AG09319 (cell line): Measurements from ENCODE around the gene TRABD2B.

Experiments used
- DNase-seq: peaks from one replicate; pipeline ENCODE4 v3.0.0-alpha.2; 2010; ENCODE audit warnings: low read depth; ENCODE audit errors: extremely low read depth
- TF ChIP-seq, protein P1 (sequence below): IDR thresholded peaks from 2 replicates; pipeline ENCODE4 v1.5.1; 2011; ENCODE audit warnings: low read depth, mild to moderate bottlenecking, inconsistent platforms, low read length, moderate library complexity

Gene TRABD2B

DNA sequence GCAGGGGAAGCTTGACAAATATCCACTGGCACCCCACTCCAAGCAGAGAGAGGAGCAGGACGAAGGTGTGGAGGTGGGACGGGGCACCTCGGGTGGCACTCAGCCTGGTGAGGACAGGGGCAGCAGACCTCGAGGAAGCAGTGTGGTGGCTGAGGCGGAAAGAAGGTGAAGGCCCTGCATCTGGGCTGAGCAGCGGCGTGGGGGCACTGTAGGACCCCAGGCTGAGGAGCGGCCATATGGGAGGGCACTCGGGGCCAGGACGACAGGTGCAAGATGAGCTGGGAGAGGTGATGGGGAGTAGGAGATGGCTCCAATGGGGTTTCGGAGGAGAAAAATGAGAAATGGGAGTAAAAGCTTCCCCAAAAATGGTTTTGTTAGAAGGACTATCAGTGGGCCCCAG is 224.9 kb downstream of the TRABD2B start:
- no peak for DNase-seq
- TF ChIP-seq, protein P1, sequence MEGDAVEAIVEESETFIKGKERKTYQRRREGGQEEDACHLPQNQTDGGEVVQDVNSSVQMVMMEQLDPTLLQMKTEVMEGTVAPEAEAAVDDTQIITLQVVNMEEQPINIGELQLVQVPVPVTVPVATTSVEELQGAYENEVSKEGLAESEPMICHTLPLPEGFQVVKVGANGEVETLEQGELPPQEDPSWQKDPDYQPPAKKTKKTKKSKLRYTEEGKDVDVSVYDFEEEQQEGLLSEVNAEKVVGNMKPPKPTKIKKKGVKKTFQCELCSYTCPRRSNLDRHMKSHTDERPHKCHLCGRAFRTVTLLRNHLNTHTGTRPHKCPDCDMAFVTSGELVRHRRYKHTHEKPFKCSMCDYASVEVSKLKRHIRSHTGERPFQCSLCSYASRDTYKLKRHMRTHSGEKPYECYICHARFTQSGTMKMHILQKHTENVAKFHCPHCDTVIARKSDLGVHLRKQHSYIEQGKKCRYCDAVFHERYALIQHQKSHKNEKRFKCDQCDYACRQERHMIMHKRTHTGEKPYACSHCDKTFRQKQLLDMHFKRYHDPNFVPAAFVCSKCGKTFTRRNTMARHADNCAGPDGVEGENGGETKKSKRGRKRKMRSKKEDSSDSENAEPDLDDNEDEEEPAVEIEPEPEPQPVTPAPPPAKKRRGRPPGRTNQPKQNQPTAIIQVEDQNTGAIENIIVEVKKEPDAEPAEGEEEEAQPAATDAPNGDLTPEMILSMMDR: no peak

DNA sequence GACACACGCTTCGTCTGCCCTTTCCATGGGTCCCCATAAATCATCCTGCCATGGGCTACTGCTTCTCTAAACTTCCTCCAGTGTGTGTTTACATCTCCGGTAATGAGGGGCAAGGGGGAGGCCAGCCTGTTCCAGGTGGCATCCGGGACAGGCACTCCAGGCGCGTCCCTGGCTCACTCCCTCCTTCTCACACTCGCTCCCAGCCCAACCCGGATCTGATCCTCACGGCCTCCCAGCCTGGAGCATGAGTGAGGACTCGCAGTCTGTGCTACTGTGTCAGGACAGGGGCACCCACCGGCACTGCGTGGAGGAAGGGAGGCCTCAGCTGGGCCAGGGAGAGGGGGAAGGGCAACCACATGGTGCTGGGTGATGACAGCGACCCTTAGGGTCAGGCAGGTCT is 225.4 kb downstream of the TRABD2B start:
- DNase-seq: no peak
- TF ChIP-seq, protein P1: no peak

DNA sequence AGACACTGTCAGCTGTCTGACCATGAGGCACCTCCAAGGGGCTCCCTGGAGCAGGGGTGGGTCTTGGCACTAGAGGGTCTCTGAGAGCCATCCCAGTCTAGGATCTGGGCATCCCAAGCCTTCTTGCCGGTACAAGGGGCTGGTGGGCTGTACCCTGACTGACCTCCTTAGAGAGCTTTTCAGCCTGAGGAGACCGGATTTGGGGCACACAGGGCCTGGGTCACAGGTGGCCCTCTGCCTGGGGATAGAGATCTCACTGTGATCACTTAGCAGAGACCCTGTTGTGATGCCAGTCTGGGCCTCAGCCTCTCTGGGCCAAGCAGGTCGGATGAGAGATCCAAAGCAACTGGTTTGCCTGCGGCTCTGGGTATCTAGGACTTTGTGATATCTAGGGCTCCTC is 227.2 kb downstream of the TRABD2B start:
- TF ChIP-seq, protein P1: no peak
- DNase-seq: no peak

DNA sequence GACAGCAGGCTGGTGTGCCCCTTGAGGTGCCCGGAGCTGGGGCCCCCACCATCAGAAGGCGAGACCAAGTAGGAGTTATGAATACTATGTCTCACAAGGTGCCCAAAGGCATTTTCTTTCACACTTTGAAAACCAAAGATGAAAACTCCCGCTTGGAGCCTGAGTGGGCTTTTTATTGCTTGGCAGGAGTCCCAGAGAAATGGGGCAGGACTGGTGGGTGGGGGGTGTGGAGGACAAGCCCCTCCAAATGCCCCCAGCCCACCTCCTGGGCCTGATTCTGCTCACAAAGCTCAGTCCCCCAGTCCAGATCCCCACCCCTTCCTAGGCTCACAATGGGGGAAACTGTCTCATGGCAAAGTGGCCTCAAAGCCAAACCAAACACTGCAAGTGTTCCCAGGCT is 227.9 kb downstream of the TRABD2B start:
- no peak for DNase-seq

DNA sequence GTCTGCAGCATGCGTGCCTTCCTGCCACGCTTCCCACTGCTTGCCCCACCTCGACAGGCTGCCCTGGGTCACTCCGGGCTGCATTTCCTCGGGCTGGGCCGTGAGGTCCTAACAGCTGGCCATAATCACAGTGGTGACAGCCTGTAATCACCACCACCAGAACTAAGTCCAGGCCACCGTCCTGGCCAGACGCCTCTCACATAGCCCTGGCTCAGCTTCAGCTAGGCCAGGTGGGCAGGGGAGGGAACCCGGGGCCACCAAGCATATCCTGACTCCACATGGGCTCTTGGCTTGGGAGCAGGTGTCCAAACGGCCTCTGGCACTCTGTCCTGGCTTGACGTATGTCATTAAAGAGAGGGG is 229.5 kb downstream of the TRABD2B start:
- DNase-seq: no peak
- TF ChIP-seq, protein P1: no peak

More for the DNA sequence above, 227.9 kb downstream of the TRABD2B start:
- TF ChIP-seq, protein P1: no peak

DNA sequence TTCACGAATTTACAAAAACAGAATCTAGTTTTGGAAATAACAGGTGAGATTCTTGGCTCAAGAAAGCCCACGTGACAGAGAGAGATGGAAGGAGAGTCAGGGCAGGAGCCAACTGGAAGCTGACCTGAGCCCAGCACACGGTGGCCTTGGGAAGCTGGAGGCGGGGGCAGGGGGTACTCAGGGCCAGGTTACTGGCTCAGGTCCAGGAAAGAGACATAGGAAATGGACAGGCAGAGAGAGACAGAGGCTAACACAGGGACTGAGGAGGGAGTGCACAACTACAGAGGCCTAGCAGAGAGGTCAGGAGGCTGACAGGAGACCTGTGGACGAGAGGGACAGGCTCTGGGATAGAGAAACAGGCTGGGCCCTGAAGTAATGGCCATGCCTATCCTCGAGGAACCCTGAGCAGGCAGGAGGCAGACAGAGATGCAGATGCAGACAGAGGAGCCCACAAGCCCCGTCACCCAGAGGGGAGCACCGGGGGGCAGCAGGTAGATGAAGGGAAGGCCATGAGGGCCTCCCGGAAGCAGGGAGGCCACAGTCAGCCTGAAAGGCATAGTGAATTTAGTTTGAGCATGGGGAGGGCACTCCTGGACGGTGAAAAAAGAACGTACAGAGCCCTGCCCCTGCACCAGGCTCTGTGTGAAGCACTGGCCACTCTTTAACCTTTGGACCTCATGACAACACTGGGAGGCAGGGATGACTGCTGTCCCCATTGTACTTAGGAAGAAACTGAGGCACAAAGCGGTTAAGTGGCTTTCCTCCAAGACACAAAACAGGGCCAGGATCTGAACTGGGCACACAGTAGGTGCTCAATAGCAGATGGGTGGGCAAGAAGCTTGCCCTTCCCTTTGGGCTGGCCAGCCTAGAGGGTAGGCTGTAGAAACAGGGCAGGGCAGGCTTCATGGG is 230.1 kb downstream of the TRABD2B start:
- TF ChIP-seq, protein P1: no peak

DNA sequence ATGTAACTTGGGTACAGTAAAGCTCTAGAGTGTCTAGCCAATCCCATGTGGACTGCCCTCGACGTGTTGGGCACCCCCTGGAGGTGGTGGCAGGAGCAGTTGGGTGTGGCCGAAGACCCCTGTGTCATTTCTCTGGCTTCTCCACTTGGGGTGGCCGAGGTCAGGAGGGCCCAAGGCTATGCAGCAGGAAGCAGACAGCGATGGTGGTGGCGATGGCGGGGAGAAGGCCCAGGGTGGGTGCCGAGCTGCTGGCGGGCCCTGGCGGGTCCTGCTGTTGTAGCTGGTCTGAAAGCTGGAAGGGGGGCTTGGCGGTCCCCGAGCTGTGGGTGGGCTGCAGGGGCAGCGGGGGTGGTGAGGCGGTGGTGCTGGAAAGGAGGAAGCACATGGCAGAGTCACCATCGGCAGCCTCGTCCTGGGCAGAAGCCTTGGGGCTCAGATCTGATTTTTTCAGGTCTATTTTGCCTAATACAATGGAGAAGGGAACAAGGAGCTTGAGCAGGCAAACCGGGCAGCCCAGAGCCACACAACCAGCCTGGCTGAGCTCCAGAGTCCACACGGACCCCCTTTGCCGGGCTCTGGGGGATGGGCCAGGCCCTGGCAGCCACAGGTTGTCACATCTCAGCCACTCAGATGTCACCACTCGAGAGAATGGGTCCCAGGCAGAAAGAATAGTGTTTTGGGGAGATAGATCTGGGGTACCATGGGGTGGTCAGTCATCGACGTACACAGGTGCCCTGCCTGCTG is 231.3 kb downstream of the TRABD2B start:
- TF ChIP-seq, protein P1: no peak

More for the DNA sequence above, 230.1 kb downstream of the TRABD2B start:
- DNase-seq: no peak

More for the DNA sequence above, 231.3 kb downstream of the TRABD2B start:
- no peak for DNase-seq
